H1 (cell line): ENCODE data around the gene TFDP1. TPM values are rescaled to one million over a fixed set of nuclear protein-coding genes. Genes with fewer than 3 reads are reported as not detected.

Experiments used
- CTCF ChIA-PET: fragments of 300-600 bp; sonication (Branson Sonifier 250); formaldehyde crosslinking; loops from one replicate; lab custom pipeline; 2021; ENCODE audit not compliant: partially characterized antibody; lab: Charles Lee
- POLR2A ChIA-PET: fragments of 300-600 bp; sonication (Branson Sonifier 250); formaldehyde crosslinking; loops from one replicate; lab custom pipeline; 2021; ENCODE audit warnings: inconsistent platforms; ENCODE audit not compliant: partially characterized antibody; lab: Charles Lee
- DNase-seq, 2 experiments: peaks; one replicate each; pipeline versions ENCODE4 v3.0.0 to v3.0.0-alpha.2; 2010 to 2022; ENCODE audit warnings: low spot score in 2 of 2, low read depth in 1 of 2, mixed read lengths in 1 of 2
- FAIRE-seq: peaks from 2 replicates; lab custom pipeline; 2011; peaks lifted over from hg19 to GRCh38; lab: Jason Lieb, UNC
- H2AFZ ChIP-seq: 2 replicates; pipeline ENCODE4 v1.8.1; 2012; ENCODE audit warnings: low read length, inconsistent platforms
- H2AK5ac ChIP-seq: 2 replicates; pipeline ENCODE4 v1.6.1; 2013; ENCODE audit warnings: low read depth, low read length
- H2BK120ac ChIP-seq: replicated peaks from 2 replicates; pipeline ENCODE3; 2013; ENCODE audit warnings: low read depth, low read length, inconsistent platforms
- H2BK12ac ChIP-seq: 2 replicates; pipeline ENCODE4 v1.6.1; 2013; ENCODE audit warnings: low read depth, low read length
- H2BK15ac ChIP-seq: 2 replicates; pipeline ENCODE4 v1.6.1; 2013; ENCODE audit warnings: low read length
- H2BK20ac ChIP-seq: 2 replicates; pipeline ENCODE4 v1.6.1; 2013; ENCODE audit warnings: low read length
- H2BK5ac ChIP-seq: 2 replicates; pipeline ENCODE4 v1.6.1; 2013; ENCODE audit warnings: low read depth, low read length
- H3K14ac ChIP-seq: 2 replicates; pipeline ENCODE4 v1.6.1; 2013; ENCODE audit warnings: inconsistent platforms; ENCODE audit not compliant: insufficient read length
- H3K18ac ChIP-seq: 2 replicates; pipeline ENCODE4 v1.6.1; 2013; ENCODE audit warnings: low read length; ENCODE audit errors: extremely low read depth
- H3K23ac ChIP-seq: 2 replicates; pipeline ENCODE4 v1.6.1; 2013; ENCODE audit warnings: inconsistent platforms; ENCODE audit not compliant: insufficient read length
- H3K23me2 ChIP-seq: 2 replicates; pipeline ENCODE4 v1.6.1; 2013; ENCODE audit warnings: low read depth, low read length
- H3K27ac ChIP-seq: 2 replicates; pipeline ENCODE4 v1.6.1; 2011; ENCODE audit warnings: low read depth, low read length, inconsistent platforms
- H3K27me3 ChIP-seq, 4 experiments: replicated peaks in 1 of 4; 1 replicate in 1 of 4; 2 replicates in 3 of 4; pipeline versions ENCODE4 v1.6.1 to v1.8.1; 2011 to 2013; ENCODE audit warnings: low read length in 3 of 4, mild to moderate bottlenecking in 3 of 4, inconsistent platforms in 2 of 4, mixed read lengths in 2 of 4, moderate library complexity in 1 of 4; ENCODE audit not compliant: control insufficient read depth in 3 of 4, insufficient read depth in 3 of 4; ENCODE audit errors: extremely low read depth in 1 of 4
- H3K36me3 ChIP-seq, 4 experiments: 2 replicates each; pipeline versions ENCODE4 v1.6.1 to v1.8.1; 2011 to 2013; ENCODE audit warnings: mild to moderate bottlenecking in 4 of 4, low read length in 3 of 4, moderate library complexity in 2 of 4, control low read depth in 1 of 4, inconsistent platforms in 1 of 4; ENCODE audit not compliant: insufficient read depth in 4 of 4, control insufficient read depth in 2 of 4
- H3K4ac ChIP-seq: replicated peaks from 2 replicates; pipeline ENCODE3; 2013; ENCODE audit warnings: low read length, low read depth, mixed read lengths, inconsistent platforms; ENCODE audit not compliant: insufficient read length
- H3K4me1 ChIP-seq, 4 experiments: replicated peaks in 1 of 4; 1 replicate in 1 of 4; 2 replicates in 3 of 4; pipeline versions ENCODE4 v1.6.1 to v1.8.1; 2011 to 2013; ENCODE audit warnings: low read length in 3 of 4, inconsistent platforms in 2 of 4, mixed read lengths in 1 of 4; ENCODE audit not compliant: insufficient read depth in 4 of 4, control insufficient read depth in 3 of 4
- H3K4me2 ChIP-seq, 2 experiments: 2 replicates each; pipeline versions ENCODE4 v1.6.1 to v1.8.1; 2011 to 2013; ENCODE audit warnings: low read depth in 2 of 2, low read length in 2 of 2, control low read depth in 1 of 2, inconsistent platforms in 1 of 2, mild to moderate bottlenecking in 1 of 2; ENCODE audit not compliant: insufficient read depth in 1 of 2
- H3K4me3 ChIP-seq, 4 experiments: fragments of 200-600, 300-600 bp in 1 of 4; sonication (generic), shearing (Covaris generic), sonication (Bioruptor Twin) in 1 of 4; 2 replicates each; pipeline versions ENCODE4 v1.5.1 to v1.8.1; 2011 to 2016; ENCODE audit warnings: low read length in 4 of 4, low read depth in 3 of 4, control low read depth in 2 of 4, inconsistent platforms in 2 of 4, mild to moderate bottlenecking in 2 of 4, mixed read lengths in 1 of 4, moderate library complexity in 1 of 4; ENCODE audit not compliant: insufficient read depth in 2 of 4; ENCODE audit errors: extremely low read depth in 1 of 4
- H3K56ac ChIP-seq: replicated peaks from 2 replicates; pipeline ENCODE3; 2013; ENCODE audit warnings: low read depth, mild to moderate bottlenecking, mixed read lengths, low read length, inconsistent platforms; ENCODE audit not compliant: insufficient read length
- H3K79me1 ChIP-seq: 2 replicates; pipeline ENCODE4 v1.6.1; 2013; ENCODE audit warnings: low read depth, low read length, control low read depth
- H3K79me2 ChIP-seq, 2 experiments: 2 replicates each; pipeline versions ENCODE4 v1.6.1 to v1.8.1; 2012 to 2013; ENCODE audit warnings: low read length in 2 of 2, mild to moderate bottlenecking in 2 of 2, inconsistent platforms in 1 of 2; ENCODE audit not compliant: insufficient read depth in 2 of 2, control insufficient read depth in 1 of 2
- H3K9ac ChIP-seq, 4 experiments: replicated peaks in 1 of 4; 1 replicate in 1 of 4; 2 replicates in 3 of 4; pipeline versions ENCODE4 v1.6.1 to v1.8.1; 2011 to 2013; ENCODE audit warnings: low read depth in 3 of 4, low read length in 3 of 4, control low read depth in 2 of 4, mild to moderate bottlenecking in 2 of 4, moderate library complexity in 2 of 4, inconsistent platforms in 1 of 4; ENCODE audit errors: extremely low read depth in 1 of 4
- H3K9me3 ChIP-seq, 2 experiments: 2 replicates each; pipeline versions ENCODE4 v1.6.1 to v1.8.1; 2012 to 2013; ENCODE audit warnings: mild to moderate bottlenecking in 2 of 2, moderate library complexity in 2 of 2, control low read depth in 1 of 2, inconsistent platforms in 1 of 2, low read depth in 1 of 2, low read length in 1 of 2, mixed read lengths in 1 of 2; ENCODE audit not compliant: insufficient read depth in 2 of 2
- H4K20me1 ChIP-seq, 2 experiments: replicated peaks in 1 of 2; 2 replicates each; pipeline versions ENCODE3 to v1.8.1; 2011 to 2013; ENCODE audit warnings: inconsistent platforms in 2 of 2, low read length in 2 of 2, mild to moderate bottlenecking in 1 of 2; ENCODE audit not compliant: insufficient read depth in 2 of 2, control insufficient read depth in 1 of 2
- H4K5ac ChIP-seq: 2 replicates; pipeline ENCODE4 v1.6.1; 2013; ENCODE audit warnings: low read length, low read depth, mixed read lengths, inconsistent platforms; ENCODE audit not compliant: insufficient read length
- H4K8ac ChIP-seq: 2 replicates; pipeline ENCODE4 v1.8.0; 2013; ENCODE audit warnings: mild to moderate bottlenecking, moderate library complexity, low read length, inconsistent platforms; ENCODE audit not compliant: insufficient read depth; ENCODE audit errors: extremely low read depth
- H4K91ac ChIP-seq: replicated peaks from 2 replicates; pipeline ENCODE3; 2013; ENCODE audit warnings: low read length, mixed read lengths, inconsistent platforms; ENCODE audit not compliant: insufficient read length
- CTBP2 ChIP-seq: IDR thresholded peaks from 2 replicates; pipeline ENCODE4 v1.7.0; 2011; ENCODE audit warnings: borderline replicate concordance, mild to moderate bottlenecking, moderate library complexity, mixed read lengths, low read length; ENCODE audit not compliant: insufficient read depth, insufficient read length
- EP300 ChIP-seq, 2 experiments: IDR thresholded peaks; 1 replicate in 1 of 2; 2 replicates in 1 of 2; pipeline ENCODE4 v1.6.1; 2011 to 2012; ENCODE audit warnings: low read depth in 2 of 2, low read length in 2 of 2, mild to moderate bottlenecking in 2 of 2, borderline replicate concordance in 1 of 2, inconsistent platforms in 1 of 2, moderate library complexity in 1 of 2
- HDAC2 ChIP-seq, 2 experiments: fragments of 300-600 bp in 1 of 2; sonication (generic) in 1 of 2; IDR thresholded peaks; 2 replicates each; pipeline ENCODE4 v1.6.1; 2011 to 2012; ENCODE audit warnings: low read depth in 2 of 2, low read length in 2 of 2, mild to moderate bottlenecking in 2 of 2, moderate library complexity in 2 of 2, borderline replicate concordance in 1 of 2, inconsistent platforms in 1 of 2
- JUN ChIP-seq: IDR thresholded peaks from 2 replicates; pipeline ENCODE4 v1.6.1; 2011; ENCODE audit warnings: low read depth, mild to moderate bottlenecking, improper control_type of control experiment, low read length
- JUND ChIP-seq: IDR thresholded peaks from 2 replicates; pipeline ENCODE4 v1.6.1; 2011; ENCODE audit warnings: mild to moderate bottlenecking, improper control_type of control experiment, low read length
- KDM1A ChIP-seq: fragments of 200-600, 300-600 bp; sonication (generic); IDR thresholded peaks from 2 replicates; pipeline ENCODE4 v1.7.1; 2016; ENCODE audit warnings: mild to moderate bottlenecking, low read length, borderline replicate concordance
- RAD21 ChIP-seq, 2 experiments: IDR thresholded peaks in 1 of 2; conservative IDR thresholded peaks in 1 of 2; 2 replicates each; pipeline ENCODE4 v1.6.1; 2011; ENCODE audit warnings: low read depth in 2 of 2, low read length in 2 of 2, improper control_type of control experiment in 1 of 2, inconsistent platforms in 1 of 2, mild to moderate bottlenecking in 1 of 2, moderate library complexity in 1 of 2
- RXRA ChIP-seq: IDR thresholded peaks from 2 replicates; pipeline ENCODE4 v1.6.1; 2011; ENCODE audit warnings: low read depth, mild to moderate bottlenecking, low read length, moderate library complexity; ENCODE audit not compliant: insufficient read depth
- SP2 ChIP-seq: IDR thresholded peaks from 2 replicates; pipeline ENCODE4 v1.6.1; 2012; ENCODE audit warnings: mild to moderate bottlenecking, low read length, inconsistent platforms
- TAF7 ChIP-seq: optimal IDR thresholded peaks from 2 replicates; pipeline ENCODE3; 2011; ENCODE audit warnings: low read depth, mild to moderate bottlenecking, inconsistent platforms, low read length, moderate library complexity, borderline replicate concordance
- whole genome bisulfite sequencing, 2 experiments: shearing (Covaris generic) in 1 of 2; methylation state at CpG; one replicate each; pipeline versions ENCODE4 v1.1.6 to v1.1.7; 2013 to 2015; ENCODE audit warnings: low lambda C conversion rate in 2 of 2, mixed read lengths in 2 of 2, inconsistent platforms in 1 of 2, low coverage in 1 of 2, missing lambda C conversion rate in 1 of 2; ENCODE audit not compliant: insufficient replicate concordance in 2 of 2, insufficient coverage in 1 of 2, insufficient read length in 1 of 2; ENCODE audit errors: extremely low coverage in 1 of 2, missing lambda C conversion rate in 1 of 2; 5-methylcytosine and 5-hydroxymethylcytosine counted together
- polyA plus RNA-seq, 7 experiments: library from polyadenylated mRNA; depleted of rRNA in 3 of 7; stranded (reverse) in 5 of 7; unstranded in 2 of 7; fragments of >200 nt in 5 of 7; fragments of 200-250 nt in 2 of 7; gene quantifications; 1 replicate in 5 of 7; 2 replicates in 1 of 7; 4 replicates in 1 of 7; pipeline versions ENCODE4 v1.2.1 to v1.2.3, GENCODE V29; 2011 to 2013; ENCODE audit warnings: missing spikeins in 2 of 7, mixed read lengths in 2 of 7
- total RNA-seq: library from RNA; stranded (reverse); fragmentation: NEBNext Ultra II Directional; extraction: Animal tissue kit (Norgen Biotek cat#: 25700); gene quantifications from 2 replicates; pipeline ENCODE4 v1.2.1, GENCODE V29; 2021
- TF ChIP-seq, protein P1 (sequence below): IDR thresholded peaks from 2 replicates; pipeline ENCODE4 v1.6.1; 2011; ENCODE audit warnings: low read depth, mild to moderate bottlenecking, low read length; ENCODE audit not compliant: insufficient read depth

TFDP1 gene
- total and polyA plus RNA-seq, 2 of the 8 experiments (the other 6 are each of a cell fraction or from before 2014, with no cell fraction given): 43.6 to 81.9 TPM

DNA sequence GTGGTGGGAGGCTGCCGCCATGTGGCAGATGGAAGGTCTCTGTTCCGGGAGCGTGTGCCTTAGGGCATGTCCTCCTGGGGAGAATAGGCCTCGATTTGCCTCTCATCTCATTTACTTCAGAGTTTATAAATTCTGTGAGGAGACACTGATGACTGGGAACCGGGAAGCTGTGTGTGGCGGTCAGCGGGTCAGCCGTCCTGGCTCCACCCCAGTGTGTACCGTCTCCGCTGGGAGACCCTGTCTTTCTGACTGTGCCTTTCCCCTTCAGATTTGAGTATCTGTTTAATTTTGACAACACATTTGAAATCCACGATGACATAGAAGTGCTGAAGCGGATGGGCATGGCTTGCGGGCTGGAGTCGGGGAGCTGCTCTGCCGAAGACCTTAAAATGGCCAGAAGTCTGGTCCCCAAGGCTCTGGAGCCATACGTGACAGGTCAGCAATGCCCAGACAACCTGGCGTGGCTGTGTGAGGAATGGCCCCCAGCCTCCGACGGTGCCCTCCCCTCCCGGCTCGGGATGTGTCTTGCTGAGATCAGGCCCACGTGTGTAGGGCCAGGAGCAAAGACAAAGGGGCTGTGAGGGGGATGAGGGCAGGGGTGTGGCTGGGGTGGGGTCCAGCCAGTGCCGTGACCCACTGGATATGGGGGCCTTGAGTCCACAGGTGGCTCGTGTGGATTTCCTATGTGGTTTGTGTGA, 51.9 kb downstream of the TFDP1 start:
- H3K4me1 ChIP-seq: no peaks in the 10 kb centered on the region
- no peak overlapping the region for H2BK120ac ChIP-seq
- no peak overlapping the region for H3K23ac ChIP-seq
- no peak overlapping the region for H4K8ac ChIP-seq
- H3K18ac ChIP-seq: no peak overlapping the region
- H3K4ac ChIP-seq: no peak overlapping the region
- POLR2A ChIA-PET: no interaction called here
- no peak overlapping the region for H2BK5ac ChIP-seq
- 96% methylated on average over 22 of the region's 24 CpGs; no CpG with 5 or more reads in 1 of the 2 experiments for WGBS, 2 experiments
- no peak overlapping the region for H3K9ac ChIP-seq
- H3K36me3 ChIP-seq: peaks cover 13 to 75% (median 61%) of the 10 kb centered on the region in 4 experiments
- no peak overlapping the region for H2AK5ac ChIP-seq
- no peaks in the 10 kb centered on the region for H3K27me3 ChIP-seq
- no peak overlapping the region for H3K27ac ChIP-seq
- H3K79me2 ChIP-seq: no peaks in the 10 kb centered on the region; a peak in 1 of 4 replicates
- FAIRE-seq (no peak), DNase-seq (no peak)
- no peaks in the 10 kb centered on the region for H3K23me2 ChIP-seq
- peaks cover 4% of the 10 kb centered on the region for H3K79me1 ChIP-seq
- H3K4me3 ChIP-seq: no peak overlapping the region
- H2BK15ac ChIP-seq: no peak overlapping the region
- no peak overlapping the region for H2BK12ac ChIP-seq
- H2AFZ ChIP-seq: no peak overlapping the region
- H3K9me3 ChIP-seq: peaks cover under 1 to 11% of the 10 kb centered on the region in 2 experiments; a peak in 2 of 4 replicates
- H3K4me2 ChIP-seq: no peak overlapping the region
- H4K20me1 ChIP-seq: peaks cover 3 to 9% of the 10 kb centered on the region in 2 experiments
- no peak overlapping the region for H4K91ac ChIP-seq
- no peak overlapping the region for H4K5ac ChIP-seq
- no peak overlapping the region for H2BK20ac ChIP-seq
- no peak overlapping the region for H3K56ac ChIP-seq
- CTCF ChIA-PET: interaction anchor here (1.3 to 1.5 kb wide), 2 partner anchors 15 to 87 kb away, joined by 3 read pairs; no protein-coding TSS in a partner anchor
- no peak overlapping the region for H3K14ac ChIP-seq
- TF ChIP-seq TAF7 (no peak), KDM1A (no peak), JUND (no peak), RAD21 (IDR thresholded peaks at IDR 0.05 in 1 of 2, conservative IDR thresholded peaks at IDR 0.05 in 1 of 2; ENCODE audit: low read depth in 2 of 2, low read length in 2 of 2) (no peak), JUN (no peak), CTBP2 (no peak), RXRA (no peak), EP300 (IDR thresholded peaks at IDR 0.05; ENCODE audit: borderline replicate concordance in 1 of 2, low read depth in 2 of 2, low read length in 2 of 2) (no peak), SP2 (no peak), HDAC2 (IDR thresholded peaks at IDR 0.05; ENCODE audit: borderline replicate concordance in 1 of 2, low read depth in 2 of 2, low read length in 2 of 2) (no peak)
- TF ChIP-seq, protein P1, sequence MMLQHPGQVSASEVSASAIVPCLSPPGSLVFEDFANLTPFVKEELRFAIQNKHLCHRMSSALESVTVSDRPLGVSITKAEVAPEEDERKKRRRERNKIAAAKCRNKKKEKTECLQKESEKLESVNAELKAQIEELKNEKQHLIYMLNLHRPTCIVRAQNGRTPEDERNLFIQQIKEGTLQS: no peak
